Nephron (organoid): ENCODE measurements around the gene RGS11.
A peak's percentile ranks its signal among the peaks of the same experiment; 100 is the strongest.

ENCODE experiments used
- H3K27ac Mint-ChIP-seq, 3 experiments: 2 replicates each; pipeline ENCODE4 v1.8.0; 2020; ENCODE audit warnings: mixed read lengths in 3 of 3, mild to moderate bottlenecking in 2 of 3, moderate library complexity in 1 of 3
- H3K27me3 Mint-ChIP-seq: 2 replicates; pipeline ENCODE4 v1.8.0; 2021; ENCODE audit warnings: low read depth, mild to moderate bottlenecking, moderate library complexity, mixed read lengths
- H3K36me3 Mint-ChIP-seq: 2 replicates; pipeline ENCODE4 v1.8.0; 2020; ENCODE audit warnings: low read depth, mixed read lengths
- H3K4me1 Mint-ChIP-seq: 2 replicates; pipeline ENCODE4 v1.8.0; 2020; ENCODE audit warnings: mixed read lengths
- H3K4me3 Mint-ChIP-seq, 3 experiments: 2 replicates each; pipeline ENCODE4 v1.8.0; 2020; ENCODE audit warnings: mild to moderate bottlenecking in 3 of 3, mixed read lengths in 3 of 3, moderate library complexity in 2 of 3
- H3K9me3 Mint-ChIP-seq: 2 replicates; pipeline ENCODE4 v1.8.0; 2020; ENCODE audit warnings: mixed read lengths
- CTCF ChIP-seq, 3 experiments: fragments of 200-600 bp; sonication (generic); IDR thresholded peaks; one replicate each; pipeline ENCODE4 v1.5.0; 2021; ENCODE audit warnings: antibody characterized with exemption in 3 of 3; ENCODE audit not compliant: unreplicated experiment in 3 of 3

RGS11 gene

DNA sequence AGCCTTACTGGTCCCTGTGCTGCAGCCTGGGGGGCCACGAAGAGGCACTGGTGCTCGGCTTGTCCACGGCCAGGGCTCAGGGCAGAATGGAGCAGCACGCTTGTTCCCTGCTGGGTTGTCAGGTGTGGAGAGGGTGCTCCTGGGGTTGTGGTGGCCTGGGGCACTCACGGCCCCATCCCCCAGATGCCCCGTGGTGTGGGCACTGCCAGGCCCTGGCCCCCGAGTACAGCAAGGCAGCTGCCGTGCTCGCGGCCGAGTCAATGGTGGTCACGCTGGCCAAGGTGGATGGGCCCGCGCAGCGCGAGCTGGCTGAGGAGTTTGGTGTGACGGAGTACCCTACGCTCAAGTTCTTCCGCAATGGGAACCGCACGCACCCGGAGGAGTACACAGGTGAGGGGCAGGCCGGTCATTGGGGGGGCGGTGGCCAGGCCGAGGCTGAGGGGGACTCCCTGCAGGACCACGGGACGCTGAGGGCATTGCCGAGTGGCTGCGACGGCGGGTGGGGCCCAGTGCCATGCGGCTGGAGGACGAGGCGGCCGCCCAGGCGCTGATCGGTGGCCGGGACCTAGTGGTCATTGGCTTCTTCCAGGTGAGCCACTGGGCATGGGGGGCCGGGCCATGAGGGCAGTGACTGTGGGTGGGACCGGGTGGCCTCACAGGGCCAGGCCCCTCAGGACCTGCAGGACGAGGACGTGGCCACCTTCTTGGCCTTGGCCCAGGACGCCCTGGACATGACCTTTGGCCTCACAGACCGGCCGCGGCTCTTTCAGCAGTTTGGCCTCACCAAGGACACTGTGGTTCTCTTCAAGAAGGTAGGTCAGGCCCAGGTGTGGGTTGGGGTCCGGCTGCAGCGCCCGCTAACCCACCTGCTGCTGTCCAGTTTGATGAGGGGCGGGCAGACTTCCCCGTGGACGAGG is 8.7 kb upstream of the RGS11 start:
- Mint-ChIP-seq H3K36me3 (peaks cover 18% of the 10 kb centered on the region), H3K4me1 (no peaks in the 10 kb centered on the region), H3K27me3 (peaks cover 18% of the 10 kb centered on the region), H3K9me3 (no peaks in the 10 kb centered on the region), H3K4me3 (no peak overlapping the region), H3K27ac (no peak overlapping the region)
- no peak for TF ChIP-seq CTCF (IDR thresholded peaks at IDR 0.05; ENCODE audit: unreplicated experiment in 3 of 3)

- Mint-ChIP-seq H3K36me3 (peaks cover 17% of the 10 kb centered on the region), H3K4me3 (no peak within 1 kb of the TSS), H3K27me3 (peaks cover 30% of the 10 kb centered on the region), H3K9me3 (no peaks in the 10 kb centered on the region), H3K4me1 (no peaks in the 10 kb centered on the region), H3K27ac (no peak within 1 kb of the TSS)
- TF ChIP-seq CTCF (IDR thresholded peaks at IDR 0.05; ENCODE audit: unreplicated experiment in 3 of 3): no peak
Observed at GRCh38 chr16:283033-283805, 7.5 kb upstream of the RGS11 start, which contains the start of gene PDIA2. TSS of gene PDIA2 (plus strand) at chr16:283164. CDS start at chr16:283170, 6 bp downstream.

DNA sequence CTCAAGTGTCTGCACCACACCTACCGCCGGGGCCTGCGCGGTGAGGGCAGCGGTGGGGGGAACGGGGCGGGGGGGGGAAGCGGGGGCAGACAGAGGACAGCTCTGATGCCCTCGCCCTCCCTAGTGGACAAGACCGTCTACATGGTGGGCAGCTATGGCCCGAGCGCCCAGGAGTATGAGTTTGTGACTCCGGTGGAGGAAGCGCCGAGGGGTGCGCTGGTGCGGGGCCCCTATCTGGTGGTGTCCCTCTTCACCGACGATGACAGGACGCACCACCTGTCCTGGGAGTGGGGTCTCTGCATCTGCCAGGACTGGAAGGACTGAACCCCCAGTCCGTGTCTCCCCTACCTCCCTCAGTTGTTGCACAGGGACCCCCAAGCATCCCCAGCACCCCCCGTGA is 6.7 kb upstream of the RGS11 start:
- no peak overlapping the region for H3K4me3 Mint-ChIP-seq
- peaks cover 34% of the 10 kb centered on the region for H3K27me3 Mint-ChIP-seq
- no peak for TF ChIP-seq CTCF (IDR thresholded peaks at IDR 0.05; ENCODE audit: unreplicated experiment in 3 of 3)
- H3K4me1 Mint-ChIP-seq: no peaks in the 10 kb centered on the region
- no peak overlapping the region for H3K27ac Mint-ChIP-seq
- H3K9me3 Mint-ChIP-seq: no peaks in the 10 kb centered on the region
- H3K36me3 Mint-ChIP-seq: peaks cover 12% of the 10 kb centered on the region

- peaks cover 42% of the 10 kb centered on the region for H3K27me3 Mint-ChIP-seq
- no peak for TF ChIP-seq CTCF (IDR thresholded peaks at IDR 0.05; ENCODE audit: unreplicated experiment in 3 of 3)
- peaks cover 6% of the 10 kb centered on the region for H3K36me3 Mint-ChIP-seq
- no peak overlapping the region for H3K27ac Mint-ChIP-seq
- H3K4me1 Mint-ChIP-seq: no peaks in the 10 kb centered on the region
- peak overlapping the region in 1 of 3 experiments; percentile 37 for H3K4me3 Mint-ChIP-seq
- no peaks in the 10 kb centered on the region for H3K9me3 Mint-ChIP-seq
Observed at GRCh38 chr16:281660-282255, 6.0 kb upstream of the RGS11 start.

- H3K27me3 Mint-ChIP-seq: peaks cover 48% of the 10 kb centered on the region
- H3K27ac Mint-ChIP-seq: no peak overlapping the region
- H3K36me3 Mint-ChIP-seq: no peaks in the 10 kb centered on the region
- H3K4me1 Mint-ChIP-seq: no peaks in the 10 kb centered on the region
- no peak for TF ChIP-seq CTCF (IDR thresholded peaks at IDR 0.05; ENCODE audit: unreplicated experiment in 3 of 3)
- H3K4me3 Mint-ChIP-seq: peak overlapping the region in 2 of 3 experiments; percentile 51 to 56
- H3K9me3 Mint-ChIP-seq: no peaks in the 10 kb centered on the region
Observed at GRCh38 chr16:280991-281659, 5.4 kb upstream of the RGS11 start.
